OCI-LY3 (cell line): ENCODE data around the gene ASTN2.

Source experiments
- CTCF ChIP-seq: fragments of 200-600, 300-600 bp; sonication (generic); IDR thresholded peaks from 2 replicates; pipeline ENCODE4 v1.5.1; 2014; ENCODE audit warnings: antibody characterized with exemption, low read length, low read depth
- EZH2phosphoT487 ChIP-seq: fragments of 200-600 bp; shearing (Covaris generic); IDR thresholded peaks from 2 replicates; pipeline ENCODE4 v1.6.1; 2018; ENCODE audit warnings: antibody characterized with exemption, mixed run types, low read depth

DNA sequence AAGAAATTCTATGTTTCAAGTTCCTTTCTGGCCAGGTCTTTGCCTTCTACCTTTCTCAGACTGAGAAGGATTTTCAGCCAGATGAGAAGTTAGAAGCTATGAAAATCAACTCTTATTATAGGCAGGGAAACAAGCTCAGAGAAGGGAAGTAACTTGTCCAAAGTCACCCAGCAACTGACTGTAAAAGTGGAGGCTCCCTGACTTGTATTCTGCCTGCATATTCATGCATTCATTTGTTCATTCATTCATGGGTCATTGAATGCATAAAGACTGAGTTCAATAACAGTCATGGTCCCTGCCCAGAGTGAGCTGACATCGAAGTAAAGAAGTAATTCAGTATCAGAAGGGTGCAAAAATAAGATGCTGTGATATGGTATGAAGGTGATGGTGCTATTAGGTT is 1021.7 kb downstream of the ASTN2 start:
- TF ChIP-seq CTCF (no peak), EZH2phosphoT487 (no peak)
